GM13977 (cell line): ENCODE results near the gene CDC42EP5.

Experiments
- DNase-seq: peaks from one replicate; pipeline ENCODE4 v3.0.0; 2012; ENCODE audit warnings: low spot score
- CTCF ChIP-seq: IDR thresholded peaks from 2 replicates; pipeline ENCODE4 v1.5.1; 2012; ENCODE audit warnings: mild to moderate bottlenecking, control low read depth; ENCODE audit not compliant: insufficient read depth; ENCODE audit errors: extremely low read depth, missing control alignments
- in situ Hi-C: fragments of 300-500 bp; cut with MboI; formaldehyde crosslinking; loops from one replicate; pipeline ENCODE4 v1.12.0; 2022; ENCODE audit warnings: low sequenced_read_pairs, low pct_unique_long_range_greater_than_20kb, mixed read lengths, inconsistent platforms; ENCODE audit not compliant: unreplicated experiment

CDC42EP5 gene

GRCh38 chr19:54460230-54461005 lies 12.7 kb downstream of the CDC42EP5 start:
- in situ Hi-C loops = loop anchor here (25.0 kb wide), 2 partner anchors 652 to 1152 kb away; partner anchors contain the start of genes PPP1R12C, ZNF524, ZNF784 and ZNF865
- no peak for TF ChIP-seq CTCF
- DNase-seq = no peak

GRCh38 chr19:54459282-54460229 lies 13.5 kb downstream of the CDC42EP5 start:
- TF ChIP-seq CTCF = no peak
- DNase-seq = no peak
- in situ Hi-C loops = loop anchor here (25.0 kb wide), 2 partner anchors 653 to 1153 kb away; partner anchors contain the start of genes PPP1R12C, ZNF524, ZNF784 and ZNF865

GRCh38 chr19:54458648-54459281 lies 14.3 kb downstream of the CDC42EP5 start:
- DNase-seq = no peak
- no peak for TF ChIP-seq CTCF
- in situ Hi-C loops = loop anchor here (25.0 kb wide), 2 partner anchors 654 to 1154 kb away; partner anchors contain the start of genes PPP1R12C, ZNF524, ZNF784 and ZNF865

- no peak for DNase-seq
- TF ChIP-seq CTCF = no peak
- in situ Hi-C loops = loop anchor here (25.0 kb wide), 2 partner anchors 654 to 1154 kb away; partner anchors contain the start of genes PPP1R12C, ZNF524, ZNF784 and ZNF865
These were observed 15.1 kb downstream of the CDC42EP5 start for GRCh38 chr19:54457773-54458647.

GRCh38 chr19:54456423-54457373 lies 16.4 kb downstream of the CDC42EP5 start:
- in situ Hi-C loops = loop anchor here (25.0 kb wide), 2 partner anchors 656 to 1156 kb away; partner anchors contain the start of genes PPP1R12C, ZNF524, ZNF784 and ZNF865
- TF ChIP-seq CTCF = no peak
- no peak for DNase-seq
